Adrenal gland (tissue), 12 donors: ENCODE data around the gene TDRKH. TPM values are rescaled to one million over a fixed set of nuclear protein-coding genes. Genes with fewer than 3 reads are reported as not detected.
A peak's percentile ranks its signal among the peaks of the same experiment; 100 is the strongest.

ENCODE experiments used
- DNase-seq, 7 donors: peaks; one replicate each; pipeline ENCODE4 v3.0.0-alpha.2; 2019 to 2020
- H3K27ac ChIP-seq, 5 donors: fragments of 200-600 bp; sonication (generic) in 4 of 5; 1 replicate in 3 of 5; 2 replicates in 2 of 5; pipeline versions ENCODE4 v1.5.1 to v1.8.0; 2016 to 2020; ENCODE audit warnings: mild to moderate bottlenecking in 1 of 5
- H3K27me3 ChIP-seq: fragments of 200-600 bp; 2 replicates; pipeline ENCODE4 v1.8.0; 2021
- H3K36me3 ChIP-seq, 2 donors: fragments of 200-600 bp; replicated peaks in 1 of 2; 1 replicate in 1 of 2; 2 replicates in 1 of 2; pipeline versions ENCODE4 v1.5.1 to v1.8.0; 2018 to 2022
- H3K4me1 ChIP-seq, 2 donors: fragments of 200-600 bp; replicated peaks in 1 of 2; 1 replicate in 1 of 2; 2 replicates in 1 of 2; pipeline versions ENCODE4 v1.5.1 to v1.8.0; 2018 to 2021
- H3K4me3 ChIP-seq, 4 donors: fragments of 200-600 bp; sonication (generic) in 3 of 4; one replicate each; pipeline ENCODE4 v1.5.1; 2016 to 2018
- H3K9me3 ChIP-seq, 3 donors: fragments of 200-600 bp; sonication (generic) in 1 of 3; replicated peaks in 1 of 3; 1 replicate in 2 of 3; 2 replicates in 1 of 3; pipeline versions ENCODE4 v1.5.1 to v1.8.0; 2016 to 2021
- POLR2A ChIP-seq, 2 donors: fragments of 450-650 bp; IDR thresholded peaks; one replicate each; pipeline ENCODE4 v1.6.1; 2017; ENCODE audit warnings: antibody characterized with exemption in 2 of 2, mild to moderate bottlenecking in 2 of 2, moderate library complexity in 1 of 2
- WGBS, 4 donors: extraction: QIAGEN DNeasy Blood & Tissue Kit in 2 of 4; methylation state at CpG; one replicate each; pipeline versions ENCODE4 v1.1.5 to v1.1.7; 2013 to 2017; 5-methylcytosine and 5-hydroxymethylcytosine counted together
- intact Hi-C, 2 donors: fragments of 100-400 bp; cut with DNase I; formaldehyde crosslinking; loops; one replicate each; pipeline versions ENCODE4 v1.14.1 to v1.15.0; 2022 to 2023
- polyA plus RNA-seq, 3 donors: library from polyadenylated mRNA; stranded (reverse); fragments of 200-250 nt in 2 of 3; fragments of 350-450 nt in 1 of 3; fragmentation: Illumina TruSeq in 1 of 3; extraction: RNeasy Lipid Tissue Mini Kit (QIAGEN cat#74804) in 1 of 3; gene quantifications; one replicate each; pipeline ENCODE4 v1.2.3, GENCODE V29; 2013 to 2014
- total RNA-seq, 9 donors: library from RNA; depleted of rRNA in 4 of 9; stranded (reverse); fragments of >200 nt in 4 of 9; fragments of 120-200 nt in 1 of 9; fragmentation: NEBNext Ultra II Directional in 1 of 9; extraction: Animal tissue kit (Norgen Biotek cat#: 25700) in 1 of 9; gene quantifications; one replicate each; pipeline versions ENCODE4 v1.1.0 to v1.2.4, GENCODE V29; 2013 to 2023
- TF ChIP-seq, protein P1 (sequence below), 6 experiments: fragments of 450-650 bp in 4 of 6; fragments of 200-600 bp in 2 of 6; sonication (generic) in 1 of 6; IDR thresholded peaks; 1 replicate in 5 of 6; 2 replicates in 1 of 6; pipeline versions ENCODE4 v1.5.1 to v1.8.0; 2016 to 2021; ENCODE audit warnings: antibody characterized with exemption in 6 of 6, mild to moderate bottlenecking in 2 of 6, moderate library complexity in 1 of 6
- donor health status: healthy with polysubstance abuse.
- donor health status: Bipolar disorder and iron deficiency.
- donor health status: DM: yes; HTN: yes; CAD: no.
- donor health status: DM: no; HTN: no; CAD: no.
- donor health status: DM: no; HTN: no; CAD: no.
- donor health status: DM: yes; HTN: yes; CAD: no.

TDRKH gene
- total and polyA plus RNA-seq, 12 donors, result 2.1 to 9.1 (median 5.8) TPM

DNA sequence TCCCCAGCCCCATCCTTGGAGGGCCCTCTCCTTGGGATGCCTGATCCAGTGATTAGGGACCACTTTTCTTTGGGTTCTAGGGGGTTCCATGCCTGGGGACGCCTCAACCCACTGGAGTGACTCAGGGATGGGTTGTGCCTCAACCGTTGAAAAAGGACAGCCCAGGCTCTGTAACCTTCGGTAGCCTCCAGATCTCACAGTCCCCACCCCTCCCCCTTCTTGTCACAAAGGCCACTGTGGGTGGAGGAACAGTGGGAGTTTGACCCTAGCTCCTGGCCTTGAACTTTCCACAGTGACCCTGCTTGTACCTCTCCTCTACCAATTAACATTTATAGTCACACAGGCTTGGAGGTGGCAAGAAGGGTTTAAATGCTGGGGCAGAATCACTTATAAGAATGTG lies 43.9 kb upstream of the TDRKH start:
- 32 to 60% (median 45%) methylated on average over 1 to 3 of the region's 3 CpGs for WGBS, 4 donors
- Histone ChIP-seq H3K4me3 (no peak overlapping the region), H3K27ac (no peak overlapping the region), H3K9me3 (no peaks in the 10 kb centered on the region), H3K27me3 (peaks cover 9% of the 10 kb centered on the region), H3K4me1 (peaks cover 8 to 11% of the 10 kb centered on the region in 2 donors), H3K36me3 (no peaks in the 10 kb centered on the region)
- DNase-seq, result no peak
- intact Hi-C loops, result no loop called here
- TF ChIP-seq, protein P1, sequence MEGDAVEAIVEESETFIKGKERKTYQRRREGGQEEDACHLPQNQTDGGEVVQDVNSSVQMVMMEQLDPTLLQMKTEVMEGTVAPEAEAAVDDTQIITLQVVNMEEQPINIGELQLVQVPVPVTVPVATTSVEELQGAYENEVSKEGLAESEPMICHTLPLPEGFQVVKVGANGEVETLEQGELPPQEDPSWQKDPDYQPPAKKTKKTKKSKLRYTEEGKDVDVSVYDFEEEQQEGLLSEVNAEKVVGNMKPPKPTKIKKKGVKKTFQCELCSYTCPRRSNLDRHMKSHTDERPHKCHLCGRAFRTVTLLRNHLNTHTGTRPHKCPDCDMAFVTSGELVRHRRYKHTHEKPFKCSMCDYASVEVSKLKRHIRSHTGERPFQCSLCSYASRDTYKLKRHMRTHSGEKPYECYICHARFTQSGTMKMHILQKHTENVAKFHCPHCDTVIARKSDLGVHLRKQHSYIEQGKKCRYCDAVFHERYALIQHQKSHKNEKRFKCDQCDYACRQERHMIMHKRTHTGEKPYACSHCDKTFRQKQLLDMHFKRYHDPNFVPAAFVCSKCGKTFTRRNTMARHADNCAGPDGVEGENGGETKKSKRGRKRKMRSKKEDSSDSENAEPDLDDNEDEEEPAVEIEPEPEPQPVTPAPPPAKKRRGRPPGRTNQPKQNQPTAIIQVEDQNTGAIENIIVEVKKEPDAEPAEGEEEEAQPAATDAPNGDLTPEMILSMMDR (IDR thresholded peaks at IDR 0.05), result no peak
- no peak for TF ChIP-seq POLR2A (IDR thresholded peaks at IDR 0.05)

DNA sequence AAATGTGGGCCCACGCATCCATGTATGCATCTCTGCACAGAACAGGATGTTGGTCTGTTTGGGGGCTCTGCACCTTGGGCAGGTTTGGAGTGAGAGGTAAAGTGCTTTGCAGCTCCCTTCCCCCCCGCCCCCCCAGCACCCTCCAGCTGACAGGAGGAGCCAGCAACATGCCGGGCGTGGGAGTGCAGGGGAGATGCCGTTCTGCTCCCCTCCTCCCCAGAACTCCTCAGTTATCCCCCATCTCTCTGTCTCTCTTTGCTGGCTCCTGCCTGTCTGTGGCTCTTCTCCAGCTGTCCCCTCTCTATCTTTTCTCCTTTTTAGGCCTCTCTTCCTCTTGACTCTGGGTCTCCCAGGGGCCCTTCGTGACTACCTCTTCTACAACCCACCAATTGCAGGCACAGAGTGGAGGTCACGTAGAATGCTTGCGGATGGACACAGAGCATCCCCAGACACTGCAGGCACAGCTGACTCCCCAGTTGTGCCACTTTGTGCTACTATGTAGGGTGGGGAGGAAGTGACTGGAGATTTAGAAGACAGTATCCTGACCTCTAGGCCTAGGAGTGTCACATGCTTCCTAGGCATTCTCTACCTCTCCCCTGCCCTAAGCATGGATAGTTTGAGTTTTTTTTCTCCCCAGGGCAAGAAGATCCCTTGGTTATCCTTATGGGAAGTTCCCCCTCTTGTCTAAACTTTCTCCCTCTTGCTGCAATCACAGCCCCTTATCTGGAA lies 43.0 kb upstream of the TDRKH start:
- no peak overlapping the region for H3K4me3 ChIP-seq
- no peaks in the 10 kb centered on the region for H3K9me3 ChIP-seq
- H3K27me3 ChIP-seq, result peaks cover 2% of the 10 kb centered on the region
- intact Hi-C loops, result no loop called here
- 75 to 85% (median 79%) methylated on average over 6 to 8 of the region's 8 CpGs for WGBS, 4 donors
- H3K27ac ChIP-seq, result peak overlapping the region in 1 of 5 donors; percentile 58
- no peaks in the 10 kb centered on the region for H3K36me3 ChIP-seq
- DNase-seq, result no peak
- peaks cover 1 to 5% of the 10 kb centered on the region in 2 donors for H3K4me1 ChIP-seq
- no peak for TF ChIP-seq POLR2A (IDR thresholded peaks at IDR 0.05)
- TF ChIP-seq, protein P1 (IDR thresholded peaks at IDR 0.05), result no peak

DNA sequence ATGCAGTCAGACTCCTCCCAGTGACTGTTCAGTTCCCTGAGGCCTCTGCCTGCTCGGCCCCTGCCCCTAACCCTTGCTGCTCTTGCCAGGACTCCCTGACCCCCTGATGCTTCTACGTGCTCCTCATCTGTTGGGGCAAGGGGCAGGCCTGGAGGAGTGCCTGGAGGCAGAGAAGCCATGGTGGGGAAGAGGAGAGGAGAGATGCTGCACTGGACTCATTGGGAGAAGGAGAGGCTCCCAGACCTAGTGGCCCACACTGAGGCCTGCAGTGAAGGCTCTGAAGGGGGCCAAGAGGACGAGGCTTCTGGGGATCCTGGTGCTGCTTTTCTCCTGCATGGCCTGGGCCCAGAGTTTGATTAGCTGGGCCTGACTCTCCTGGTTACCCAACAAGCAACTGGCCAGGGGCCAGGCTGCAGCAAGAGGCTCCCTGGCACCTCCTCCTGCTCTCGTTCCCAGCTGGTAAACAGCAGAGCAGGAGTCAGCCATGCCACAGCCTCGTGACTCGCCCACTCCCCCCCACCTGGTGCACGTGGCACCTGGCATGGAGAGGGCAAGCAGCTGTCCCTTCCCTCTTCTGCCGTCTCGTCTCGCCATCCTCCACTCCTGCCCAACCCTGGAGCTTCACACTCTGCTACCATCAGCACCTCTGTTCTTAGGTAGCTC lies 42.1 kb upstream of the TDRKH start:
- no peak for TF ChIP-seq POLR2A (IDR thresholded peaks at IDR 0.05)
- TF ChIP-seq, protein P1 (IDR thresholded peaks at IDR 0.05), result no peak
- WGBS, 4 donors, result 42 to 76% (median 46%) methylated on average over 7 to 10 of the region's 10 CpGs
- Histone ChIP-seq H3K36me3 (no peaks in the 10 kb centered on the region), H3K4me1 (peaks cover 0 to 7% of the 10 kb centered on the region in 2 donors), H3K4me3 (no peak overlapping the region), H3K27me3 (no peaks in the 10 kb centered on the region), H3K27ac (peak overlapping the region in 1 of 5 donors; percentile 58), H3K9me3 (no peaks in the 10 kb centered on the region)
- intact Hi-C loops, result no loop called here
- DNase-seq, result peak; percentile 75 to 97 (median 91)

DNA sequence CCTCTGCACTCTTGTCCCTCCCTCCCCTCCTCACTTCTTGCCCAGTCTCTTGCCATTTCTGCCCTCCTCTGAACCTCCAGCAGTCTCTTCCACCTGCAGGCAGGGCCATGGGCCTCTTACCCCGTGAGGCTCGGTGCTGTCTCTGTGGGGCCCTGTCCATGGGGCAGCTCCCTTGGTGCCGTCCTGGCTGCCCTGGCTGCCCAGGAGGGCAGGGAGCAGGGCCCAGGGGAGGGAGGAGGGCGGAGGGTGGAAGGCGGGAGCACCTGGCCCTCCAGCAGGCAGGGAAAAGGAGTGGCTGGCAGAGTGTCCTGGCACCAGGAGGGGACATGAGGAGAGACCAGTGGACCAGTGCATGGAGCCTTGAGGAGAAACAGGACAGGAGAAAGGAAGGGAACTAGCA lies 41.3 kb upstream of the TDRKH start, which contains the start of gene RORC:
TSS of gene RORC (minus strand) at position 198 of the 400 bp plus-strand sequence. CDS start at position 160, 38 bp downstream.
- Histone ChIP-seq H3K9me3 (no peaks in the 10 kb centered on the region), H3K4me1 (peaks cover 0 to 7% of the 10 kb centered on the region in 2 donors), H3K27ac (peak within 1 kb of the TSS in 1 of 5 donors; percentile 58), H3K36me3 (no peaks in the 10 kb centered on the region), H3K27me3 (no peaks in the 10 kb centered on the region), H3K4me3 (no peak within 1 kb of the TSS)
- DNase-seq, result peak in 3 of 7 donors; percentile 40 to 73 (median 48)
- 51 to 75% (median 70%) methylated on average over 5 of the region's 5 CpGs for WGBS, 4 donors
- TF ChIP-seq, protein P1 (IDR thresholded peaks at IDR 0.05), result peak in 1 of 6 experiments; percentile 4
- no peak for TF ChIP-seq POLR2A (IDR thresholded peaks at IDR 0.05)
- intact Hi-C loops, result no loop called here
